ENCODE results near the gene OBSL1. TPM values are rescaled to one million over a fixed set of nuclear protein-coding genes. Genes with fewer than 3 reads are reported as not detected.

OBSL1 gene
- total and polyA plus RNA-seq, 3 donors from 2014 or later = 312 to 507 (median 462) TPM

DNA sequence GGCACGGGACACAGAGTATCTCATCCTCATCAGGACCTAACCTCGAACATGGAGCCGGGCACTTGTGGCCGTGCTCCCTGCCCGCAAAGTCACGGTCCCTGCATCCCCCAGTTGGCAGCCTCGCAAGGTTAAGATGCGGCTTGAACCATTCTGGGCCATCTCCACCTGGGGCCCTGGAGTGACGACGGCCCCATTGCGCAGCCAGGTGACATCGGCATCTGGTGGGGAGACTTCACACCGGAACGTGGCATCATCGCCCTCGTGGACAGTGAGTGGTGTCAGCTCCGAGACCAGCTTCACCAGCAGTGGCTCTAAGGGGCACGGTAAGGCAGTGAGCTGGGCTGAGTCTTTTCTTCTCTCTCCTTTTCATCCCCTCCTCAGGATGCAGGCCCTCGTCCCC is 14.9 kb downstream of the OBSL1 start:
- no peaks in the 10 kb centered on the region for H3K9me3 ChIP-seq
- TF ChIP-seq, protein P1, sequence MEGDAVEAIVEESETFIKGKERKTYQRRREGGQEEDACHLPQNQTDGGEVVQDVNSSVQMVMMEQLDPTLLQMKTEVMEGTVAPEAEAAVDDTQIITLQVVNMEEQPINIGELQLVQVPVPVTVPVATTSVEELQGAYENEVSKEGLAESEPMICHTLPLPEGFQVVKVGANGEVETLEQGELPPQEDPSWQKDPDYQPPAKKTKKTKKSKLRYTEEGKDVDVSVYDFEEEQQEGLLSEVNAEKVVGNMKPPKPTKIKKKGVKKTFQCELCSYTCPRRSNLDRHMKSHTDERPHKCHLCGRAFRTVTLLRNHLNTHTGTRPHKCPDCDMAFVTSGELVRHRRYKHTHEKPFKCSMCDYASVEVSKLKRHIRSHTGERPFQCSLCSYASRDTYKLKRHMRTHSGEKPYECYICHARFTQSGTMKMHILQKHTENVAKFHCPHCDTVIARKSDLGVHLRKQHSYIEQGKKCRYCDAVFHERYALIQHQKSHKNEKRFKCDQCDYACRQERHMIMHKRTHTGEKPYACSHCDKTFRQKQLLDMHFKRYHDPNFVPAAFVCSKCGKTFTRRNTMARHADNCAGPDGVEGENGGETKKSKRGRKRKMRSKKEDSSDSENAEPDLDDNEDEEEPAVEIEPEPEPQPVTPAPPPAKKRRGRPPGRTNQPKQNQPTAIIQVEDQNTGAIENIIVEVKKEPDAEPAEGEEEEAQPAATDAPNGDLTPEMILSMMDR (IDR thresholded peaks at IDR 0.05) = no peak
- TF ChIP-seq POLR2A (IDR thresholded peaks at IDR 0.05) = no peak
- DNase-seq = no peak
- no peaks in the 10 kb centered on the region for H3K27me3 ChIP-seq
- no peak overlapping the region for H3K4me3 ChIP-seq
- 91 to 94% methylated on average over 10 to 19 of the region's 19 CpGs for WGBS, 2 donors
- H3K27ac ChIP-seq = no peak overlapping the region
- H3K4me1 ChIP-seq = peaks cover 16% of the 10 kb centered on the region
- intact Hi-C loops (cut with DNase I; ENCODE audit: low total_unique reads) = no loop called here
- no peaks in the 10 kb centered on the region for H3K36me3 ChIP-seq (ENCODE audit: low read depth, missing control alignments)

DNA sequence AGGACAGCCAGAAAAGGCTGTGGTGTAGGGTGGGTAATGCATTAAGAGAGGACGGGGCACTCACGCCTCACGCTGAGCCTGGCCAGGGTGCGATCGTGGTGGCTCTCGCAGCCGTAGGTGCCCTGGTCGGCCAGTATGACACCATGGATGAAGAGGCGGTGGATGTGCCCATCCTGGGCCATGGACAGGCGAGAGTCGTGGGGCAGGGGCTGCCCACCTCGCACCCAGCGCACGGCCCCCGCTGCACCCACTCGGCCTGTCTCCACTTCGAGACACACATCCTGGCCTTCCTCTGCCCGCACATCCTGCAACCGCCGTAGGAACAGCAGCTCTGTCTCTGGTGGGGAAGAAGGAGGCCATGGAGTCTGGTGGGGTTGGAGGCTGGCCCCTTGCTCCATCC is 15.4 kb downstream of the OBSL1 start:
- no peak overlapping the region for H3K4me3 ChIP-seq
- no peaks in the 10 kb centered on the region for H3K9me3 ChIP-seq
- no peaks in the 10 kb centered on the region for H3K27me3 ChIP-seq
- intact Hi-C loops (cut with DNase I; ENCODE audit: low total_unique reads) = no loop called here
- H3K4me1 ChIP-seq = peaks cover 16% of the 10 kb centered on the region
- no peaks in the 10 kb centered on the region for H3K36me3 ChIP-seq (ENCODE audit: low read depth, missing control alignments)
- DNase-seq = no peak
- no peak overlapping the region for H3K27ac ChIP-seq
- 90 to 95% methylated on average over 7 to 20 of the region's 20 CpGs for WGBS, 2 donors
- no peak for TF ChIP-seq POLR2A (IDR thresholded peaks at IDR 0.05)
- TF ChIP-seq, protein P1 (IDR thresholded peaks at IDR 0.05) = no peak

DNA sequence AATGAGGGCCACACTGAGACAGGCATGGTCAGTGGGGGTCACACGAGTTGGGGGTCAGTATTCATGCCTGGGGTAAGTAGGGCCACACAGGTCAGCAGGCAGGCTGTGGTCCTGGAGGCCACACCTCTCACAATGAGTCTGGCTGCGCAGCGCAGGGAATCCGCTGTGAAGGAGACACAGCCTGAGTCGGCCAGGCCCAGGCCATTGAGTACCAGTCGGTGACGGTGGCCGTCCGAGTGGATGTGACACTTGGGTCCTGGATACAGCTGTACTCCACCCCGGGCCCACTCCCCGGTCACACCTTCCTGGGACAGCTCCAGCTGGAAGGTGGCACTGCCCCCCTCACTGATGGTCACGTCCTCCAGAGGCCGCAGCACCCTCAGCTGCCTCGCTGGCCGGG is 17.0 kb downstream of the OBSL1 start:
- no peak for TF ChIP-seq POLR2A (IDR thresholded peaks at IDR 0.05)
- TF ChIP-seq, protein P1 (IDR thresholded peaks at IDR 0.05) = no peak
- WGBS, 2 donors = 94 to 95% methylated on average over 10 to 15 of the region's 15 CpGs
- Histone ChIP-seq H3K9me3 (no peaks in the 10 kb centered on the region), H3K27ac (no peak overlapping the region), H3K4me3 (no peak overlapping the region), H3K4me1 (peaks cover 7% of the 10 kb centered on the region), H3K36me3 (ENCODE audit: low read depth, missing control alignments) (no peaks in the 10 kb centered on the region), H3K27me3 (no peaks in the 10 kb centered on the region)
- no peak for DNase-seq
- intact Hi-C loops (cut with DNase I; ENCODE audit: low total_unique reads) = no loop called here

DNA sequence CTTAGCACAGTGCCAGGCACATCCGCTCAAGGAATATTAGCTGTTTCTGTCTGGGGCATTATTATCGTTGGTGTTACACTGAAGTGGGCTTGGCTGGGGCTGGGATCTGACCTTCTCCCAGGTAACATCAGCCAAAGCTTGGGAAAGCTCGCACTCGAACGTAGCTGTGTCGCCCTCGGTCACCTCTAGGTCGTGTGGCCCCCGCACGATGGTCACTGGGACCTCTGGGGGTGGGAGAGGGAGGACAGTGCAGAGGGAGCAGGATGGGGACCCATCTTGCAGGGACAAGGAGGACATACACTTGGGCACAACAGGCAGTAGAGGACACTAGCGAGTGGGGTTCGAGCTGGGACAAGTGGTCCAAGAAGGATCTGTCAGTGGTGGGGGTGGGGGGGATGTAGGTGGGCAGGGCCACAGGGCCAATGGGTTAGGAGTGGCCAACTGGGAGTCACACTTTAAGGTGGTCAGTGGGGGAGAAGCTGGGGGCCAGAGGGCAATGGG is 17.8 kb downstream of the OBSL1 start:
- no peak for TF ChIP-seq POLR2A (IDR thresholded peaks at IDR 0.05)
- TF ChIP-seq, protein P1 (IDR thresholded peaks at IDR 0.05) = no peak
- WGBS, 2 donors = 59 to 67% methylated on average over 12 of the region's 12 CpGs
- H3K27ac ChIP-seq = peak overlapping the region in 1 of 2 donors; percentile 91
- no peak for DNase-seq
- H3K4me1 ChIP-seq = peaks cover 7% of the 10 kb centered on the region
- no peaks in the 10 kb centered on the region for H3K36me3 ChIP-seq (ENCODE audit: low read depth, missing control alignments)
- H3K4me3 ChIP-seq = no peak overlapping the region
- H3K27me3 ChIP-seq = no peaks in the 10 kb centered on the region
- intact Hi-C loops (cut with DNase I; ENCODE audit: low total_unique reads) = no loop called here
- no peaks in the 10 kb centered on the region for H3K9me3 ChIP-seq

DNA sequence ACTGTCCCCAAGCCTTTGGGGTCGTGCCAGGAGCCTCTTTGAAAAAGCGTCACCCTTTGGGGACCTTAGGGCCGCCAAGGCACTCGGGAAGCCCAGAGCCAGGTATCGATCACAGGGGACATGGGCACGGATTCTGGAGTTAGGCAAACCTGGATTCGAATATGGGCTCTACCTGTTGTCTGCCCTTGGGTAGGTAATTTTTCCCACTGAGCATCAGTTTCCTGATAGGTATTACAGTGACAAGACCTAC is 18.2 kb downstream of the OBSL1 start:
- H3K36me3 ChIP-seq (ENCODE audit: low read depth, missing control alignments) = no peaks in the 10 kb centered on the region
- intact Hi-C loops (cut with DNase I; ENCODE audit: low total_unique reads) = no loop called here
- no peak for DNase-seq

More for the DNA sequence above, 18.2 kb downstream of the OBSL1 start:
- no peak for TF ChIP-seq POLR2A (IDR thresholded peaks at IDR 0.05)
- TF ChIP-seq, protein P1 (IDR thresholded peaks at IDR 0.05) = no peak
- H3K4me3 ChIP-seq = peak overlapping the region; percentile 55 to 67
- peaks cover 7% of the 10 kb centered on the region for H3K4me1 ChIP-seq
- no peaks in the 10 kb centered on the region for H3K27me3 ChIP-seq
- 14 to 23% methylated on average over 7 of the region's 7 CpGs for WGBS, 2 donors
- no peaks in the 10 kb centered on the region for H3K9me3 ChIP-seq
- H3K27ac ChIP-seq = peak overlapping the region; percentile 83 to 91

All from testis (tissue), 3 donors.